K562 (cell line): Measurements from ENCODE around the gene AMPD1.

Experiments used
- DMBX1 ChIP-seq: fragments of 250-450 bp; sonication (Bioruptor Pico); IDR thresholded peaks from 2 replicates; pipeline ENCODE4 v1.8.0; 2022; ENCODE audit warnings: inconsistent platforms, mild to moderate bottlenecking, moderate library complexity, borderline replicate concordance
- NFIC ChIP-seq: fragments of 450-650 bp; IDR thresholded peaks from 2 replicates; pipeline ENCODE4 v1.6.1; 2017; ENCODE audit warnings: mild to moderate bottlenecking, inconsistent platforms
- SRSF1 ChIP-seq: fragments of 200-400 bp; formaldehyde crosslinking; IDR thresholded peaks from 2 replicates; pipeline ENCODE4 v1.6.1; 2017; ENCODE audit warnings: mild to moderate bottlenecking, low read depth, low read length, moderate library complexity
- TF ChIP-seq, protein P1 (sequence below): fragments of 450-650 bp; IDR thresholded peaks from 2 replicates; pipeline ENCODE4 v1.6.1; 2016; ENCODE audit warnings: borderline replicate concordance

DNA sequence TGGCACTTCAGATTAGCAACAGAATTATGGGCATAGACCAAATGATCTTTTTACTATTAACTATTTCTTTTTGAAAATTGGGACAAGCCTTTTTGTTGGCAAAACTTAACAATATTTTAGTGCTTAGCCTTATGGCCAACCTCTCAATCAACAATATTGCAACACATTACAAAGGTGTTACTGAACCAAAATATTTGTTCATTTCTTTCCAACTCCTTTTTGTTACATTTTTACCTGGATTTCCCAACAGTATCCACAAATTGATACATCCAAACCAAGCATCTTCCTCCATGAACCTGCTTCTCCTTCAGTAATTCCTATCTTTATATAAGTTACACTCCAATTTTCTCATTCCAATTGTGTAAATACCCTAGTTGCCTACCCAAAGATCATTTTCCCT, 1.5 kb upstream of the AMPD1 start:
- TF ChIP-seq SRSF1 (no peak), NFIC (no peak), DMBX1 (CRISPR knock-in tag) (no peak)
- TF ChIP-seq, protein P1, sequence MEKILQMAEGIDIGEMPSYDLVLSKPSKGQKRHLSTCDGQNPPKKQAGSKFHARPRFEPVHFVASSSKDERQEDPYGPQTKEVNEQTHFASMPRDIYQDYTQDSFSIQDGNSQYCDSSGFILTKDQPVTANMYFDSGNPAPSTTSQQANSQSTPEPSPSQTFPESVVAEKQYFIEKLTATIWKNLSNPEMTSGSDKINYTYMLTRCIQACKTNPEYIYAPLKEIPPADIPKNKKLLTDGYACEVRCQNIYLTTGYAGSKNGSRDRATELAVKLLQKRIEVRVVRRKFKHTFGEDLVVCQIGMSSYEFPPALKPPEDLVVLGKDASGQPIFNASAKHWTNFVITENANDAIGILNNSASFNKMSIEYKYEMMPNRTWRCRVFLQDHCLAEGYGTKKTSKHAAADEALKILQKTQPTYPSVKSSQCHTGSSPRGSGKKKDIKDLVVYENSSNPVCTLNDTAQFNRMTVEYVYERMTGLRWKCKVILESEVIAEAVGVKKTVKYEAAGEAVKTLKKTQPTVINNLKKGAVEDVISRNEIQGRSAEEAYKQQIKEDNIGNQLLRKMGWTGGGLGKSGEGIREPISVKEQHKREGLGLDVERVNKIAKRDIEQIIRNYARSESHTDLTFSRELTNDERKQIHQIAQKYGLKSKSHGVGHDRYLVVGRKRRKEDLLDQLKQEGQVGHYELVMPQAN = no peak
